ENCODE measurements around the gene TPD52L1.
"Not testable (repeated sequence)": the region's sequence is repeated elsewhere in the genome, so short reads cannot be mapped to it uniquely, and the experiment has no call there.

DNA sequence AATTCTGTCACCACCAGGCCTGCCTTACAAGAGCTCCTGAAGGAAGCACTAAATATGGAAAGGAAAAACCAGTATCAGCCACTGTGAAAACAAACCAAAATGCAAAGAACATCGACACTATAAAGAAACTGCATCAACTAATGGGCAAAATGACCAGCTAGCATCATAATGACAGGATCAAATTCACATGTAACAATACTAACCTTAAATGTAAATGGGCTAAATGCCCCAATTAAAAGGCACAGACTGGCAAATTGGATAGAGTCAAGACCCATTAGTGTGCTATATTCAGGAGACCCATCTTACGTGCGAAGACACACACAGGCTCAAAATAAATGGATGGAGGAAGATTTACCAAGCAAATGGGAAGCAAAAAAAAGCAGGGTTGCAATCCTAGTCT lies 128.9 kb downstream of the TPD52L1 start:
- TF ChIP-seq ZNF114 (CRISPR knock-in tag; IDR thresholded peaks at IDR 0.05); JUNB (IDR thresholded peaks at IDR 0.05; ENCODE audit: unreplicated experiment): not testable (repeated sequence)
- TF ChIP-seq, protein P1, sequence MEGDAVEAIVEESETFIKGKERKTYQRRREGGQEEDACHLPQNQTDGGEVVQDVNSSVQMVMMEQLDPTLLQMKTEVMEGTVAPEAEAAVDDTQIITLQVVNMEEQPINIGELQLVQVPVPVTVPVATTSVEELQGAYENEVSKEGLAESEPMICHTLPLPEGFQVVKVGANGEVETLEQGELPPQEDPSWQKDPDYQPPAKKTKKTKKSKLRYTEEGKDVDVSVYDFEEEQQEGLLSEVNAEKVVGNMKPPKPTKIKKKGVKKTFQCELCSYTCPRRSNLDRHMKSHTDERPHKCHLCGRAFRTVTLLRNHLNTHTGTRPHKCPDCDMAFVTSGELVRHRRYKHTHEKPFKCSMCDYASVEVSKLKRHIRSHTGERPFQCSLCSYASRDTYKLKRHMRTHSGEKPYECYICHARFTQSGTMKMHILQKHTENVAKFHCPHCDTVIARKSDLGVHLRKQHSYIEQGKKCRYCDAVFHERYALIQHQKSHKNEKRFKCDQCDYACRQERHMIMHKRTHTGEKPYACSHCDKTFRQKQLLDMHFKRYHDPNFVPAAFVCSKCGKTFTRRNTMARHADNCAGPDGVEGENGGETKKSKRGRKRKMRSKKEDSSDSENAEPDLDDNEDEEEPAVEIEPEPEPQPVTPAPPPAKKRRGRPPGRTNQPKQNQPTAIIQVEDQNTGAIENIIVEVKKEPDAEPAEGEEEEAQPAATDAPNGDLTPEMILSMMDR (conservative IDR thresholded peaks at IDR 0.05; ENCODE audit: low read depth in 2 of 2) = not testable (repeated sequence)

Measured in GM23338 (cell line).